Smooth muscle cell (in vitro differentiated cells): ENCODE data around the gene NT5M. TPM values are rescaled to one million over a fixed set of nuclear protein-coding genes. Genes with fewer than 3 reads are reported as not detected.
"Not testable (repeated sequence)": the region's sequence is repeated elsewhere in the genome, so short reads cannot be mapped to it uniquely, and the experiment has no call there.

ENCODE experiments used
- DNase-seq: peaks from one replicate; lab custom pipeline; 2025; ENCODE audit not compliant: unreplicated experiment; lab: John Stamatoyannopoulos, UW
- H2AFZ ChIP-seq: fragments of 200-600 bp; sonication (generic); 2 replicates; pipeline ENCODE4 v1.6.0; 2016; ENCODE audit warnings: antibody characterized with exemption, low read depth, mild to moderate bottlenecking
- H3F3A ChIP-seq: fragments of 200-600 bp; sonication (generic); 2 replicates; pipeline ENCODE4 v1.6.0; 2017; ENCODE audit warnings: antibody characterized with exemption, low read depth
- H3K27ac ChIP-seq: fragments of 200-600 bp; sonication (generic); 2 replicates; pipeline ENCODE4 v1.5.1; 2016; ENCODE audit warnings: low read depth, mild to moderate bottlenecking
- H3K27me3 ChIP-seq: fragments of 200-600 bp; sonication (generic); 2 replicates; pipeline ENCODE4 v1.6.1; 2016; ENCODE audit warnings: low read depth, mild to moderate bottlenecking
- H3K36me3 ChIP-seq: fragments of 200-600 bp; sonication (generic); 2 replicates; pipeline ENCODE4 v1.5.1; 2016; ENCODE audit warnings: low read depth
- H3K4me1 ChIP-seq: fragments of 200-600 bp; sonication (generic); 2 replicates; pipeline ENCODE4 v1.5.1; 2016; ENCODE audit warnings: low read depth
- H3K4me2 ChIP-seq: fragments of 200-600 bp; sonication (generic); 2 replicates; pipeline ENCODE4 v1.6.0; 2016; ENCODE audit warnings: mild to moderate bottlenecking
- H3K4me3 ChIP-seq: fragments of 200-600 bp; sonication (generic); 2 replicates; pipeline ENCODE4 v1.5.1; 2016; ENCODE audit warnings: mild to moderate bottlenecking
- H3K79me2 ChIP-seq: fragments of 200-600 bp; sonication (generic); 2 replicates; pipeline ENCODE4 v1.6.0; 2016; ENCODE audit warnings: low read depth, mild to moderate bottlenecking
- H3K9ac ChIP-seq: fragments of 200-600 bp; sonication (generic); 2 replicates; pipeline ENCODE4 v1.6.0; 2016; ENCODE audit warnings: low read depth
- H3K9me3 ChIP-seq: fragments of 200-600 bp; sonication (generic); replicated peaks from 2 replicates; pipeline ENCODE4 v1.5.1; 2016; ENCODE audit warnings: low read depth
- H4K20me1 ChIP-seq: fragments of 200-600 bp; sonication (generic); 2 replicates; pipeline ENCODE4 v1.6.0; 2016; ENCODE audit warnings: low read depth
- CTCF ChIP-seq: fragments of 200-600 bp; sonication (generic); IDR thresholded peaks from 2 replicates; pipeline ENCODE4 v1.5.1; 2017; ENCODE audit warnings: borderline replicate concordance, mild to moderate bottlenecking, antibody characterized with exemption; ENCODE audit not compliant: insufficient read depth, poor library complexity, severe bottlenecking
- WGBS: methylation state at CpG from one replicate; pipeline ENCODE4 v1.1.7; 2016; ENCODE audit warnings: low lambda C conversion rate; 5-methylcytosine and 5-hydroxymethylcytosine counted together
- polyA plus RNA-seq: library from polyadenylated mRNA; unstranded; fragments of >200 nt; fragmentation: Nextera tagmentation; extraction: Ambion mirVana; gene quantifications from 2 replicates; pipeline ENCODE4 v1.2.1, GENCODE V29; 2016
- total RNA-seq: library from RNA; depleted of rRNA; stranded (reverse); fragments of >200 nt; gene quantifications from 2 replicates; pipeline ENCODE4 v1.2.3, GENCODE V29; 2014

NT5M gene
- total and polyA plus RNA-seq, 2 experiments from 2014 or later = 2.5 to 6.1 TPM

DNA sequence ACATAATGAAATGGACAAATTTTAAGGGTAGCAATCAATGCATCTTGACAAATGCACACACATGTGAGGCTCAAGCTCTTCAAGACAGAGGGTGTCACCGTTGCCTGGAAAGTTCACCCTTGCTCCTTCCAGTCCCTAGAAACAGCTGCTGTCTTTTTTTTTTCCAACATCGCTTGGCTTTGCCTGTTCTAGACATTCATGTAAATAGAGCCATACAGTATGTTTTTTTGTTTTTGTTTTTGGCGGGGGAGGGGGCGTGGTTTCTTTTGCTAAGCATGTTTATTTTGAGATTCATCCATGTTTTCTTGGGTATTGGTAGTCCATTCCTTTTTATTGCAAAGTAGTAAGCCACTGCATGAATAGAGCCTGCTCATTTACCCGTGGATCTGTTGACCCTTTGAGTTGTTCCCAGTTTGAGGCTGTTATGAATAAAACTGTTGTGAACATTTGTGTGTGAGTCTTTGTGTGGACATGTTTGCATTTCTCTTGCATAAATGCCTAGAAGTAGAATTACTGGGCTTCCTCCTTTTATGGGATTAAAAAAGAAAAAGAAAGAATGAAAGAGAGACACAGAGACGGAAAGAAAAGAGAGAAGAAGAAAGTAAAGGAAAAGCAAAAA, 78.4 kb downstream of the NT5M start:
- no peak overlapping the region for H3K27ac ChIP-seq
- H3K79me2 ChIP-seq = no peaks in the 10 kb centered on the region
- TF ChIP-seq CTCF = no peak
- no peak overlapping the region for H2AFZ ChIP-seq
- no peaks in the 10 kb centered on the region for H3K9me3 ChIP-seq
- DNase-seq = no peak
- H3K4me1 ChIP-seq = no peaks in the 10 kb centered on the region
- no peak overlapping the region for H3K9ac ChIP-seq
- H3F3A ChIP-seq = peaks cover 3% of the 10 kb centered on the region
- no peaks in the 10 kb centered on the region for H4K20me1 ChIP-seq
- no peaks in the 10 kb centered on the region for H3K27me3 ChIP-seq
- H3K36me3 ChIP-seq = no peaks in the 10 kb centered on the region
- 64% methylated on average over 6 of the region's 6 CpGs for WGBS
- no peak overlapping the region for H3K4me3 ChIP-seq
- H3K4me2 ChIP-seq = no peak overlapping the region

DNA sequence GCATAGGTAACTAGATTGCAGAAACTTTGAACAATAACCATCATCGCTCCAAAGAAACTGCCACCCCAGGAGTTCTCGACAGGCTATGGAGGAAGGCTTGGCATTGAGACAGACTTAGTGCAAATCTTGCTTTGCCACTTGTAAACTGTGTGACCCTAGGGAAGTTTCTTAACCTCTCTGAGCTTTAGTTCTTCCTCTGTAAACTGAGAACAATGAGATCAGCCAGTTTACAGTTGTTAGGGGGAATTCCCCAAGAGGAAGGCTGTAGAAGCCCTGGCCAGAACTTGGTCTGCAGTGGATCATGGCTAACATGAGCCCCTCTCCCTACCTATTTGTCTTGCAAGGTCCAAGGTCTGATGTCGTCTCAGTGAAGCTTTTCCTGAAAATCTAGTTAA, 78.9 kb downstream of the NT5M start:
- Histone ChIP-seq H3K9me3 (no peaks in the 10 kb centered on the region), H2AFZ (no peak overlapping the region), H3K4me2 (no peak overlapping the region), H3K4me3 (no peak overlapping the region), H3K4me1 (no peaks in the 10 kb centered on the region), H3K79me2 (no peaks in the 10 kb centered on the region), H4K20me1 (no peaks in the 10 kb centered on the region), H3K36me3 (no peaks in the 10 kb centered on the region), H3F3A (no peaks in the 10 kb centered on the region), H3K27me3 (no peaks in the 10 kb centered on the region), H3K27ac (no peak overlapping the region), H3K9ac (no peak overlapping the region)
- DNase-seq = no peak
- WGBS = 85% methylated on average over 3 of the region's 3 CpGs
- TF ChIP-seq CTCF = no peak

GRCh38 chr17:17382971-17383370, 79.8 kb downstream of the NT5M start:
- no peaks in the 10 kb centered on the region for H3K27me3 ChIP-seq

DNA sequence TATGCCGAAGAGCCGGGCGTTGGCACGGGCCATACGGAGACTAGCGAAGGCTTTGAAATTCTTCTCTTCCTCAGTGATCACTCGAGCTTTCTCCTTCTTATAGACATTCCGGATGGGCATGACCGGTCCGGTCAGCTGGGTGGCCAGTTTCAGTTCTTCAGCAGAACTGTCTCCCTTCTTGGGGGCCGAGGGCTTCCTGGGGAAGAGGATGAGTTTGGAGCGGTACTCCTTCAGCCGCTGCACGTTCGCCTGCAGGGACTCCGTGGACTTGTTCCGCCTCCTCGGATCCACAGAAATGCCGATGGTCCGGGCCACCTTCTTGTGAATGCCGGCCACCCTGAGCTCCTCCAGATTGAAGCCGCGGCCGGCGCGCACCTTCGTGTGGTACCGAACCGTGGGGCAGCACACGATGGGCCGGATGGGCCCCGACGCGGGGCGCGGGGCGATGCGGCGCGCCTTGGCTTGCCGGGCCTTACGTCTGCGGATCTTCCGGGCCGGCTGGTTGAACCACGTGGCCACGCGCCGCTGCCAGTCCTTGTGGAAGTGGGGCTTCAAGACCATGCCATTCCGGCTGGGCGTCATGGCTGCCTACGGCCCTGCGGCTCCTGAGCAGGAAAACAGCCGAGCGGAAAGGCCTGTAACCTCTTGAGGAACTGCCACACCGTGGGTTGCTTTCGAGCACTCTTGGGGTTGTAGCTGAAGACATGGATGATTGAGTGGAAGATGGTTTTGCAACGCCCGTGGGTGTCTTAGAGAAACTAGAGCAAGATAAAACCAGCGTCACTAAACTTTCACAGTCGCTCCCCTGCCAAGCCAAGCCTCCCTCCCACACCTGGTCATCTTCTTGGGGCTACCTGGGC, 80.5 kb downstream of the NT5M start:
- H3K36me3 ChIP-seq, H3K9ac ChIP-seq, H3K4me3 ChIP-seq, H3K4me1 ChIP-seq, H3K27ac ChIP-seq, H3K4me2 ChIP-seq, H3K9me3 ChIP-seq, H3F3A ChIP-seq, H4K20me1 ChIP-seq, DNase-seq, H2AFZ ChIP-seq, H3K79me2 ChIP-seq, H3K27me3 ChIP-seq: not testable (repeated sequence)
- WGBS = 96% methylated on average over 61 of the region's 61 CpGs

More at GRCh38 chr17:17382971-17383370, 79.8 kb downstream of the NT5M start:
- Histone ChIP-seq H3K4me3 (no peak overlapping the region), H2AFZ (no peak overlapping the region), H3K27ac (no peak overlapping the region), H3K4me2 (no peak overlapping the region), H4K20me1 (no peaks in the 10 kb centered on the region), H3K4me1 (no peaks in the 10 kb centered on the region), H3K36me3 (no peaks in the 10 kb centered on the region), H3F3A (no peaks in the 10 kb centered on the region), H3K9me3 (no peaks in the 10 kb centered on the region), H3K9ac (no peak overlapping the region), H3K79me2 (no peaks in the 10 kb centered on the region)
- no peak for DNase-seq
- 93% methylated on average over 6 of the region's 6 CpGs for WGBS
- no peak for TF ChIP-seq CTCF
